ENCODE measurements around the gene CORO7. TPM values are rescaled to one million over a fixed set of nuclear protein-coding genes. Genes with fewer than 3 reads are reported as not detected.
A peak's percentile ranks its signal among the peaks of the same experiment; 100 is the strongest.

Gene CORO7
- total and polyA plus RNA-seq, 9 of the 15 experiments (the other 6 are each of a cell fraction or from before 2014, with no cell fraction given): 0.45 to 77.2 (median 18.7) TPM

DNA sequence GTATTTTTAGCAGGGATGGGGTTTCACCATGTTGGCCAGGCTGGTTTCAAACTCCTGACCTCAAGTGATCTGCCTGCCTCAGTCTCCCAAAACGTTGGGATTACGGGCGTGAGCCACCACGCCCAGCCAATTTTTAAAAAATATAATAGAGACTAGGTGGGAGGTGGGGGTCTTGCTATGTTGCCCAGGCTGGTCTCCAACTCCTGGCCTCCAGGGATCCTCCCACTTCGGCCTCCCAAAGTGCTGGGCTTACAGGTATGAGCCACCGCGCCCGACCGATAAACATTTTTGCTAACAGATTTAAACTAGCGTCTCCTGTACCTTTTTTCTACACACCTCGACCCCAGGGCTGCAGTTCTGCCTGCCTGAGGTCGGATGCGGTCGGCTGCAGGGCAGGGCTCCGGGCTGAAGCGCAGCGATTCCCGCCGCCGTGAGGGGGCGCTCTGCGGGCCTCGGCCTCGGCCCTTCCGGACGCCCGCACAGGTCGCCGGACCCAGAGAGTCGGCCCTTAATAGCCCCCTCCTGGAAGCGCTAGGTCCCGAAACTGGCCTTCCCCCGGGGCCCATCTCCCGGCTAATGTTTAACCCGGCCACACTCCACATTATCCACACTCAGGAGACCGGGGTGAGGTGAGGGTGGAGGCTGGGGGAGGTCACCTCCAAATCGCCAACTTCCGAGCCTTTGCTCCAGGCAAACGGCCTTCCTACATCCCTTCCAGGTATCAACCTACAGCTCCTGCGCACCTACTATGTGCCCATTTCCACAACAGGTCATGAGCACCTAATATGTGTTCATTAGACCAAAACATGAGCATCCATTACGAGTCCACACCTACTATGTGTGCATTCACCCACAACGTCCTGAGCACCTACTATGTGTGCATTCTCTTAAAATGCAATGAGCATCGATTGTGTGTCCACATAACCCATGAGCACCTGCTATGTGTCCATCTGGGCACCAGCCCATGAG, 102.5 kb downstream of the CORO7 start (continued):
- TF ChIP-seq, protein P1, sequence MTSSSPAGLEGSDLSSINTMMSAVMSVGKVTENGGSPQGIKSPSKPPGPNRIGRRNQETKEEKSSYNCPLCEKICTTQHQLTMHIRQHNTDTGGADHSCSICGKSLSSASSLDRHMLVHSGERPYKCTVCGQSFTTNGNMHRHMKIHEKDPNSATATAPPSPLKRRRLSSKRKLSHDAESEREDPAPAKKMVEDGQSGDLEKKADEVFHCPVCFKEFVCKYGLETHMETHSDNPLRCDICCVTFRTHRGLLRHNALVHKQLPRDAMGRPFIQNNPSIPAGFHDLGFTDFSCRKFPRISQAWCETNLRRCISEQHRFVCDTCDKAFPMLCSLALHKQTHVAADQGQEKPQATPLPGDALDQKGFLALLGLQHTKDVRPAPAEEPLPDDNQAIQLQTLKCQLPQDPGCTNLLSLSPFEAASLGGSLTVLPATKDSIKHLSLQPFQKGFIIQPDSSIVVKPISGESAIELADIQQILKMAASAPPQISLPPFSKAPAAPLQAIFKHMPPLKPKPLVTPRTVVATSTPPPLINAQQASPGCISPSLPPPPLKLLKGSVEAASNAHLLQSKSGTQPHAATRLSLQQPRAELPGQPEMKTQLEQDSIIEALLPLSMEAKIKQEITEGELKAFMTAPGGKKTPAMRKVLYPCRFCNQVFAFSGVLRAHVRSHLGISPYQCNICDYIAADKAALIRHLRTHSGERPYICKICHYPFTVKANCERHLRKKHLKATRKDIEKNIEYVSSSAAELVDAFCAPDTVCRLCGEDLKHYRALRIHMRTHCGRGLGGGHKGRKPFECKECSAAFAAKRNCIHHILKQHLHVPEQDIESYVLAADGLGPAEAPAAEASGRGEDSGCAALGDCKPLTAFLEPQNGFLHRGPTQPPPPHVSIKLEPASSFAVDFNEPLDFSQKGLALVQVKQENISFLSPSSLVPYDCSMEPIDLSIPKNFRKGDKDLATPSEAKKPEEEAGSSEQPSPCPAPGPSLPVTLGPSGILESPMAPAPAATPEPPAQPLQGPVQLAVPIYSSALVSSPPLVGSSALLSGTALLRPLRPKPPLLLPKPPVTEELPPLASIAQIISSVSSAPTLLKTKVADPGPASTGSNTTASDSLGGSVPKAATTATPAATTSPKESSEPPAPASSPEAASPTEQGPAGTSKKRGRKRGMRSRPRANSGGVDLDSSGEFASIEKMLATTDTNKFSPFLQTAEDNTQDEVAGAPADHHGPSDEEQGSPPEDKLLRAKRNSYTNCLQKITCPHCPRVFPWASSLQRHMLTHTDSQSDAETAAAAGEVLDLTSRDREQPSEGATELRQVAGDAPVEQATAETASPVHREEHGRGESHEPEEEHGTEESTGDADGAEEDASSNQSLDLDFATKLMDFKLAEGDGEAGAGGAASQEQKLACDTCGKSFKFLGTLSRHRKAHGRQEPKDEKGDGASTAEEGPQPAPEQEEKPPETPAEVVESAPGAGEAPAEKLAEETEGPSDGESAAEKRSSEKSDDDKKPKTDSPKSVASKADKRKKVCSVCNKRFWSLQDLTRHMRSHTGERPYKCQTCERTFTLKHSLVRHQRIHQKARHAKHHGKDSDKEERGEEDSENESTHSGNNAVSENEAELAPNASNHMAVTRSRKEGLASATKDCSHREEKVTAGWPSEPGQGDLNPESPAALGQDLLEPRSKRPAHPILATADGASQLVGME (CRISPR knock-in tag; IDR thresholded peaks at IDR 0.05): no peak
- TF ChIP-seq ZBTB1 (CRISPR knock-in tag; IDR thresholded peaks at IDR 0.05; ENCODE audit: borderline replicate concordance, low read depth) (0 out of 2 replicates have a peak, but pooled peaks have one; percentile 38), SMAD4 (CRISPR knock-in tag; conservative IDR thresholded peaks at IDR 0.05) (0 out of 2 replicates have a peak, but pooled peaks have one; percentile 27), ZNF668 (CRISPR knock-in tag; IDR thresholded peaks at IDR 0.05) (no peak), ZFX (CRISPR knock-in tag; IDR thresholded peaks at IDR 0.05) (peak; percentile 47), CTBP1 (IDR thresholded peaks at IDR 0.05; ENCODE audit: borderline replicate concordance) (peak; percentile 59; the same call in 1 of the 2 replicates), PHTF2 (CRISPR knock-in tag; IDR thresholded peaks at IDR 0.05) (no peak), MTA3 (IDR thresholded peaks at IDR 0.05; ENCODE audit: borderline replicate concordance) (peak; percentile 63; the same call in 1 of the 2 replicates), RCOR1 (IDR thresholded peaks at IDR 0.05; ENCODE audit: borderline replicate concordance in 1 of 2, low read depth in 2 of 2, low read length in 2 of 2) (peak in 1 of 2 experiments; percentile 30; a peak in 1 of 4 replicates), MED1 (CRISPR knock-in tag; IDR thresholded peaks at IDR 0.05; ENCODE audit: borderline replicate concordance) (no peak), ZNF507 (tag; conservative IDR thresholded peaks at IDR 0.05) (no peak), THRAP3 (IDR thresholded peaks at IDR 0.05; ENCODE audit: borderline replicate concordance) (peak; percentile 70; the same call in 1 of the 2 replicates), ZNF444 (CRISPR knock-in tag; IDR thresholded peaks at IDR 0.05) (no peak), HDAC1 (IDR thresholded peaks at IDR 0.05) (no peak), ESRRA (IDR thresholded peaks at IDR 0.05; ENCODE audit: borderline replicate concordance, low read depth) (peak; percentile 76; the same call in 1 of the 2 replicates)
- TF ChIP-seq, protein P2, sequence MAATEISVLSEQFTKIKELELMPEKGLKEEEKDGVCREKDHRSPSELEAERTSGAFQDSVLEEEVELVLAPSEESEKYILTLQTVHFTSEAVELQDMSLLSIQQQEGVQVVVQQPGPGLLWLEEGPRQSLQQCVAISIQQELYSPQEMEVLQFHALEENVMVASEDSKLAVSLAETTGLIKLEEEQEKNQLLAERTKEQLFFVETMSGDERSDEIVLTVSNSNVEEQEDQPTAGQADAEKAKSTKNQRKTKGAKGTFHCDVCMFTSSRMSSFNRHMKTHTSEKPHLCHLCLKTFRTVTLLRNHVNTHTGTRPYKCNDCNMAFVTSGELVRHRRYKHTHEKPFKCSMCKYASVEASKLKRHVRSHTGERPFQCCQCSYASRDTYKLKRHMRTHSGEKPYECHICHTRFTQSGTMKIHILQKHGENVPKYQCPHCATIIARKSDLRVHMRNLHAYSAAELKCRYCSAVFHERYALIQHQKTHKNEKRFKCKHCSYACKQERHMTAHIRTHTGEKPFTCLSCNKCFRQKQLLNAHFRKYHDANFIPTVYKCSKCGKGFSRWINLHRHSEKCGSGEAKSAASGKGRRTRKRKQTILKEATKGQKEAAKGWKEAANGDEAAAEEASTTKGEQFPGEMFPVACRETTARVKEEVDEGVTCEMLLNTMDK (IDR thresholded peaks at IDR 0.05; ENCODE audit: borderline replicate concordance, insufficient read depth, low read depth, low read length, poor library complexity, severe bottlenecking): peak; percentile 91
- TF ChIP-seq, protein P3, sequence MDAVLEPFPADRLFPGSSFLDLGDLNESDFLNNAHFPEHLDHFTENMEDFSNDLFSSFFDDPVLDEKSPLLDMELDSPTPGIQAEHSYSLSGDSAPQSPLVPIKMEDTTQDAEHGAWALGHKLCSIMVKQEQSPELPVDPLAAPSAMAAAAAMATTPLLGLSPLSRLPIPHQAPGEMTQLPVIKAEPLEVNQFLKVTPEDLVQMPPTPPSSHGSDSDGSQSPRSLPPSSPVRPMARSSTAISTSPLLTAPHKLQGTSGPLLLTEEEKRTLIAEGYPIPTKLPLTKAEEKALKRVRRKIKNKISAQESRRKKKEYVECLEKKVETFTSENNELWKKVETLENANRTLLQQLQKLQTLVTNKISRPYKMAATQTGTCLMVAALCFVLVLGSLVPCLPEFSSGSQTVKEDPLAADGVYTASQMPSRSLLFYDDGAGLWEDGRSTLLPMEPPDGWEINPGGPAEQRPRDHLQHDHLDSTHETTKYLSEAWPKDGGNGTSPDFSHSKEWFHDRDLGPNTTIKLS (IDR thresholded peaks at IDR 0.05; ENCODE audit: borderline replicate concordance, low read depth): 0 out of 2 replicates have a peak, but pooled peaks have one; percentile 30

Data from K562 (cell line).